Measurements from ENCODE around the gene CLCNKA.
"Not testable (repeated sequence)": the region's sequence is repeated elsewhere in the genome, so short reads cannot be mapped to it uniquely, and the experiment has no call there.

CLCNKA gene

DNA sequence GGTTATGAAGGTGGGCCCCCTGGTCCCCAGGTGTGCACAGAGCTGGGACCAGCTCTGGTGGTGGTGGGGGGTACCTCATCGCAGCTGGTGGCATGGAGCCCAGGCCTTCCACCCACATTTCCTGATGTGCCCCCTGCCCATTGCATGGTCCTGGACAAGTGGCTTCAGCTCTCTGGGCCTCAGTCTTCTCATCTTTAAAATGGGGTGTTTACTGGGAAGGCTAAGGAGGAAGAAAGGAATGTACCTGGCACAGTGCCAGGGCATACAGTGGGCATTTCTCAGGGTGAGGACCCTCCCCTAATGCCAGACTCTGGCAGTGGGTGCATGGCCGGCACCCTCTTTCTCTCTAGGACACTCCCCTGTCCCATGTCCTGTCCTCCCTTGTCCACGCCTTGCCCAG lies 29.2 kb downstream of the CLCNKA start:
- H3K36me3 Mint-ChIP-seq (ENCODE audit: low read depth): no peaks in the 10 kb centered on the region
- H3K9me3 Mint-ChIP-seq: no peaks in the 10 kb centered on the region

DNA sequence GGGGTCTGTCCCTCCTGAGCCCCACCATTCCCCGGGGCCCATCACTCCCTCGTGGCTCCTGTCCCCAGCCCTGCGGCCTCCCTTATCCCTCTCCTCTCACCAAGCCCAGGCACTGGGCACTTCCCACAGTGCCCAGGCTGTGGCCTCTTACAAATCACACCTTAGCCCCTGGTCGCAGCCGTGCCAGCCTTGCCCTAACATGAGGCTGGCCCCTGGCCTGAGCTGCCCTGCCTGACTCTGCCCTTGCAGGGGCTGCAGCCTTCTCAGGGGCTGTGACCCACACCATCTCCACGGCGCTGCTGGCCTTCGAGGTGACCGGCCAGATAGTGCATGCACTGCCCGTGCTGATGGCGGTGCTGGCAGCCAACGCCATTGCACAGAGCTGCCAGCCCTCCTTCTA lies 30.1 kb downstream of the CLCNKA start:
- peaks cover 11% of the 10 kb centered on the region for H3K27me3 Mint-ChIP-seq (ENCODE audit: low read depth)
- DNase-seq (ENCODE audit: low spot score); H3K4me1 Mint-ChIP-seq (ENCODE audit: low read depth); H3K9me3 Mint-ChIP-seq; H3K27ac Mint-ChIP-seq; H3K4me3 Mint-ChIP-seq; H3K36me3 Mint-ChIP-seq (ENCODE audit: low read depth): not testable (repeated sequence)

More for the DNA sequence above, 29.2 kb downstream of the CLCNKA start:
- peaks cover 4% of the 10 kb centered on the region for H3K4me1 Mint-ChIP-seq (ENCODE audit: low read depth)
- H3K27ac Mint-ChIP-seq: no peak overlapping the region
- no peak for DNase-seq (ENCODE audit: low spot score)
- H3K27me3 Mint-ChIP-seq (ENCODE audit: low read depth): peaks cover 11% of the 10 kb centered on the region
- no peak overlapping the region for H3K4me3 Mint-ChIP-seq

DNA sequence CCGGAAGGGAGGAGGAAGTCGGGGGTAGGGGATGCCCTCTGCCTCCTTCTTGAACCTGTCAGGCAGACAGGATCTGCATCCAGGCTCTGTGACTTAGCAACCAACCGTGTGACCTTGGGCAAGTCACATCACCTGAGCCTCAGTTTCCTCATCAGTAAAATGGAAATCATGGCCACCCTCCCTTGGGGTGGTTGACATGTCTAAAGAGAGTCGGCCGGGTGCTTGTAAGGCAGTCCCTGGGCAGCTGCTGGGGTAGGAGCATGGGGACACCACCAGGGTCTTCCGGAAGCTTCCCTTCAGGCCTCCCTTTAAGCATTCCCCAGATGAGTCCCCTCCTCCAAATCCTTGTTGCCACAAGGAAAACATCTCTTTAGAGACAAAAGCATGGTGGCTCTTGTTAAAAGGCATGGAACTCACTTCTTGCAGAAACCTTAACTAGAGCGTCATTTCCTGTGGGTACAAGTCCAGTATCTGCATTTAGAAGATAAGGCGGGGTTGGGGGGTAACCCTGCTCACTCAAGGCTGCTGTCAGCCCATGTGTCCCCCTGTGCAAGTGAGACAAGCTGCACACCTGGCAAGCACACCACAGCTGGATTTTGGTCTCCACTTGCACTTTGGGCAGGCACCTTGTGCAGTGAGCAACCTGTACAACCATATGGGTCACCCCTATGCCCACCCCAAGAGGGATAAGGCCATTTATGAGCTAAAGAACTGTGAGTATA lies 32.1 kb downstream of the CLCNKA start:
- Mint-ChIP-seq H3K4me3 (no peak overlapping the region), H3K9me3 (no peaks in the 10 kb centered on the region), H3K36me3 (ENCODE audit: low read depth) (no peaks in the 10 kb centered on the region)

GRCh38 chr1:16054598-16055540 lies 33.0 kb downstream of the CLCNKA start:
- H3K4me3 Mint-ChIP-seq: no peak overlapping the region
- no peak for DNase-seq (ENCODE audit: low spot score)
- no peaks in the 10 kb centered on the region for H3K9me3 Mint-ChIP-seq
- peaks cover 4% of the 10 kb centered on the region for H3K27me3 Mint-ChIP-seq (ENCODE audit: low read depth)
- H3K4me1 Mint-ChIP-seq (ENCODE audit: low read depth): peaks cover 6% of the 10 kb centered on the region
- no peaks in the 10 kb centered on the region for H3K36me3 Mint-ChIP-seq (ENCODE audit: low read depth)
- no peak overlapping the region for H3K27ac Mint-ChIP-seq

More for the DNA sequence above, 32.1 kb downstream of the CLCNKA start:
- DNase-seq (ENCODE audit: low spot score): no peak
- Mint-ChIP-seq H3K4me1 (ENCODE audit: low read depth) (peaks cover 6% of the 10 kb centered on the region), H3K27ac (no peak overlapping the region), H3K27me3 (ENCODE audit: low read depth) (peaks cover 8% of the 10 kb centered on the region)

GRCh38 chr1:16055613-16056520 lies 34.0 kb downstream of the CLCNKA start:
- no peaks in the 10 kb centered on the region for H3K36me3 Mint-ChIP-seq (ENCODE audit: low read depth)
- no peaks in the 10 kb centered on the region for H3K27me3 Mint-ChIP-seq (ENCODE audit: low read depth)
- H3K27ac Mint-ChIP-seq: no peak overlapping the region
- H3K9me3 Mint-ChIP-seq: no peaks in the 10 kb centered on the region
- H3K4me3 Mint-ChIP-seq: no peak overlapping the region
- peaks cover 6% of the 10 kb centered on the region for H3K4me1 Mint-ChIP-seq (ENCODE audit: low read depth)
- peak; percentile 77 for DNase-seq (ENCODE audit: low spot score)

GRCh38 chr1:16056521-16056912 lies 34.7 kb downstream of the CLCNKA start:
- not testable (repeated sequence) for H3K9me3 Mint-ChIP-seq; H3K4me3 Mint-ChIP-seq; H3K27ac Mint-ChIP-seq; H3K36me3 Mint-ChIP-seq (ENCODE audit: low read depth); H3K27me3 Mint-ChIP-seq (ENCODE audit: low read depth); H3K4me1 Mint-ChIP-seq (ENCODE audit: low read depth); DNase-seq (ENCODE audit: low spot score)

- not testable (repeated sequence) for H3K9me3 Mint-ChIP-seq; H3K36me3 Mint-ChIP-seq (ENCODE audit: low read depth); H3K4me1 Mint-ChIP-seq (ENCODE audit: low read depth); H3K27ac Mint-ChIP-seq; H3K27me3 Mint-ChIP-seq (ENCODE audit: low read depth); DNase-seq (ENCODE audit: low spot score); H3K4me3 Mint-ChIP-seq
Observed at GRCh38 chr1:16057314-16057915, 35.6 kb downstream of the CLCNKA start.

GRCh38 chr1:16058394-16059120 lies 36.7 kb downstream of the CLCNKA start:
- H3K36me3 Mint-ChIP-seq (ENCODE audit: low read depth); H3K9me3 Mint-ChIP-seq; H3K4me3 Mint-ChIP-seq; DNase-seq (ENCODE audit: low spot score); H3K4me1 Mint-ChIP-seq (ENCODE audit: low read depth); H3K27me3 Mint-ChIP-seq (ENCODE audit: low read depth); H3K27ac Mint-ChIP-seq: not testable (repeated sequence)

DNA sequence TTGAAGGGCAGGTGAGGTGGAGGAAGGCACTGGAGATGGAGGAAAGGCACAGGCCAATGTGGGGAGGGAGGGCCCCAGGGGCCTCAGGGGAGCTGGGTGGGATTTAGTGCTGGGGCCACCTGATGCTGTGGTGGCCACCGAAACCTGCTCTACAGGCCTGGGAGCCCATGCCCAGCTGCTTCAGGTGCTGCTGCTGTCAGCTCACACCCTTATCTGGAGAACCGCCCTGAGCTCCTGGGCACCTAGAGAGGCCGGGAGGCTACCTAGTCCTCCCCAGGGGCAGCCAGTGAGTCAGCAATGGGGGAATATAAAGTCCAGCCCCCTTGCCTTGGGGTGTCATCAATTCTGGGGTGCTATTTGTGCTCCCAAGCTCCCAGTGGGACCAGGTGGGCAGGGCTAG lies 39.4 kb downstream of the CLCNKA start:
- Mint-ChIP-seq H3K9me3 (no peaks in the 10 kb centered on the region), H3K4me3 (no peak overlapping the region)

GRCh38 chr1:16061989-16062686 lies 40.3 kb downstream of the CLCNKA start:
- H3K4me1 Mint-ChIP-seq (ENCODE audit: low read depth): peaks cover 16% of the 10 kb centered on the region
- H3K4me3 Mint-ChIP-seq; DNase-seq (ENCODE audit: low spot score); H3K9me3 Mint-ChIP-seq; H3K27ac Mint-ChIP-seq; H3K27me3 Mint-ChIP-seq (ENCODE audit: low read depth); H3K36me3 Mint-ChIP-seq (ENCODE audit: low read depth): not testable (repeated sequence)

More for the DNA sequence above, 39.4 kb downstream of the CLCNKA start:
- DNase-seq (ENCODE audit: low spot score): no peak
- H3K4me1 Mint-ChIP-seq (ENCODE audit: low read depth): peaks cover 16% of the 10 kb centered on the region
- H3K36me3 Mint-ChIP-seq (ENCODE audit: low read depth): no peaks in the 10 kb centered on the region
- H3K27ac Mint-ChIP-seq: no peak overlapping the region
- peaks cover 10% of the 10 kb centered on the region for H3K27me3 Mint-ChIP-seq (ENCODE audit: low read depth)

DNA sequence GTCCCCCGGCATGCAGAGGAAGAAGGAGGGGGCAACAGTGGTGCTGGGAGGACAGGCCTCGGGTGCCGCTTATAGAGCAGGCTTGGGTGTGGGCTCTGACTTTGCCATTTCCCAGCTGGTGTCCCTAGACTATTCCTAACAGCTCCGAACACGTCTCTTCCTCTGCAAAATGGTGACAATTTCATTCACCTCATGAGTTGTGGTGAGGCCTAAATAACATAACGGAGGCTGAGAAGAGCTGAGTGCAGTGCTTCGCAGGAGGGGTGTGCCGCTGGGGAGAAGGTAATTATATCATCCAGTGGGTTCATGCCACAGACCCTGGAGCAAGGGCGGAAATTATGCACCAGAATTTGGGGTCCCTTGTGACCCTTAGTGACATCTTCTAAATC lies 40.8 kb downstream of the CLCNKA start:
- not testable (repeated sequence) for H3K4me3 Mint-ChIP-seq; DNase-seq (ENCODE audit: low spot score); H3K27ac Mint-ChIP-seq; H3K9me3 Mint-ChIP-seq; H3K36me3 Mint-ChIP-seq (ENCODE audit: low read depth)
- Mint-ChIP-seq H3K27me3 (ENCODE audit: low read depth) (peaks cover 14% of the 10 kb centered on the region), H3K4me1 (ENCODE audit: low read depth) (peaks cover 16% of the 10 kb centered on the region)

DNA sequence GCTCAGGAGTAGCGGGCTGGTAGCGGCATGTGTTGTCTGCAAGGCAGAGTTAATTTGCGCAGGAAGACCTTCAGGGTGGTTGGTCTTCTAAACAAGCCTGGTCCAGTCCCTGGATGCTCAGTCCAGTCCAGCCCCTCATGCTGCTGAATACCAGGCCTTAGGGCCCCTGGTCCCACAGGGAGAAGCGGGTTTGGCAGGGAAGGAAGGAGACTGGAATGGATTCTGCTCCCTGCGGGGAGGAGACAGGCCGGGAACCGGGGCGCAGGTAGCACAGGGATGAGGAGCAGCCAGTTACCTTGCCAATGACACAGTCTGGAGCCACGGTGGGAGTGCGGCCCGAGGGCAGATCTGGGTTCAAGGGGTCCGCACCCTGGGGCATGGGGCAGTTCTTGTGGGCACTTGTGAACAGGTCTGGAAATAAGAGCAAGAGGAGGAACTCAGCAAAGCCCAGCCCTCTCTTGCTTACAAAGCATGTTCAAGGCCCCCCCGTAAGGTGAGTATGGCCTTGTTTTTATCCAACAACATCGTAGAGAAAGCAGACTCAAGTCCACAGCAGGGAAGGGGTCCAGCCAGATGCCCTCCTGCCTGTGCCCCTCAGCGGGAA lies 41.5 kb downstream of the CLCNKA start:
- Mint-ChIP-seq H3K4me1 (ENCODE audit: low read depth) (peaks cover 16% of the 10 kb centered on the region), H3K27me3 (ENCODE audit: low read depth) (peaks cover 15% of the 10 kb centered on the region), H3K27ac (no peak overlapping the region), H3K9me3 (no peaks in the 10 kb centered on the region), H3K36me3 (ENCODE audit: low read depth) (no peaks in the 10 kb centered on the region), H3K4me3 (no peak overlapping the region)
- DNase-seq (ENCODE audit: low spot score): no peak
